ENCODE results near the gene GSAP. TPM values are rescaled to one million over a fixed set of nuclear protein-coding genes. Genes with fewer than 3 reads are reported as not detected.
"Not testable (repeated sequence)": the region's sequence is repeated elsewhere in the genome, so short reads cannot be mapped to it uniquely, and the experiment has no call there.

Gene GSAP
- total RNA-seq, 1 donor from 2014 or later, result 2.1 TPM

GRCh38 chr7:77455321-77455720 lies 39.2 kb upstream of the GSAP start:
- no peak overlapping the region for H3K4me3 Mint-ChIP-seq
- no peak for TF ChIP-seq CTCF (conservative IDR thresholded peaks at IDR 0.05)
- H3K36me3 Mint-ChIP-seq (ENCODE audit: low read depth), result no peaks in the 10 kb centered on the region
- H3K9me3 Mint-ChIP-seq, result no peaks in the 10 kb centered on the region
- H3K27me3 Mint-ChIP-seq (ENCODE audit: low read depth), result no peaks in the 10 kb centered on the region
- no peak for DNase-seq (ENCODE audit: low read depth, low spot score)
- H3K27ac Mint-ChIP-seq (ENCODE audit: unreplicated experiment), result no peak overlapping the region
- H3K4me1 Mint-ChIP-seq, result peaks cover 13% of the 10 kb centered on the region

- Mint-ChIP-seq H3K27ac (ENCODE audit: unreplicated experiment) (no peak overlapping the region), H3K4me1 (peaks cover 17% of the 10 kb centered on the region), H3K4me3 (no peak overlapping the region), H3K9me3 (no peaks in the 10 kb centered on the region), H3K36me3 (ENCODE audit: low read depth) (no peaks in the 10 kb centered on the region), H3K27me3 (ENCODE audit: low read depth) (no peaks in the 10 kb centered on the region)
- DNase-seq (ENCODE audit: low read depth, low spot score), result no peak
- TF ChIP-seq CTCF (conservative IDR thresholded peaks at IDR 0.05), result no peak
Measured at GRCh38 chr7:77454802-77455201, 38.7 kb upstream of the GSAP start.

GRCh38 chr7:77453531-77453930 lies 37.4 kb upstream of the GSAP start:
- DNase-seq (ENCODE audit: low read depth, low spot score), result no peak
- peaks cover 17% of the 10 kb centered on the region for H3K4me1 Mint-ChIP-seq
- no peak overlapping the region for H3K4me3 Mint-ChIP-seq
- no peaks in the 10 kb centered on the region for H3K27me3 Mint-ChIP-seq (ENCODE audit: low read depth)
- H3K9me3 Mint-ChIP-seq, result no peaks in the 10 kb centered on the region
- H3K36me3 Mint-ChIP-seq (ENCODE audit: low read depth), result no peaks in the 10 kb centered on the region
- TF ChIP-seq CTCF (conservative IDR thresholded peaks at IDR 0.05), result no peak
- H3K27ac Mint-ChIP-seq (ENCODE audit: unreplicated experiment), result no peak overlapping the region

- H3K4me3 Mint-ChIP-seq, result not testable (repeated sequence)
Measured at GRCh38 chr7:77451950-77452349, 35.8 kb upstream of the GSAP start.

GRCh38 chr7:77450613-77451012 lies 34.5 kb upstream of the GSAP start:
- TF ChIP-seq CTCF (conservative IDR thresholded peaks at IDR 0.05), result no peak
- Mint-ChIP-seq H3K27me3 (ENCODE audit: low read depth) (no peaks in the 10 kb centered on the region), H3K4me1 (peaks cover 12% of the 10 kb centered on the region), H3K4me3 (no peak overlapping the region), H3K27ac (ENCODE audit: unreplicated experiment) (no peak overlapping the region), H3K9me3 (no peaks in the 10 kb centered on the region), H3K36me3 (ENCODE audit: low read depth) (no peaks in the 10 kb centered on the region)
- DNase-seq (ENCODE audit: low read depth, low spot score), result no peak

More at GRCh38 chr7:77451950-77452349, 35.8 kb upstream of the GSAP start:
- H3K36me3 Mint-ChIP-seq (ENCODE audit: low read depth); H3K27me3 Mint-ChIP-seq (ENCODE audit: low read depth); H3K27ac Mint-ChIP-seq (ENCODE audit: unreplicated experiment); H3K9me3 Mint-ChIP-seq; DNase-seq (ENCODE audit: low read depth, low spot score): not testable (repeated sequence)
- H3K4me1 Mint-ChIP-seq, result peaks cover 12% of the 10 kb centered on the region

- H3K27ac Mint-ChIP-seq (ENCODE audit: unreplicated experiment), result no peak overlapping the region
- H3K9me3 Mint-ChIP-seq, result no peaks in the 10 kb centered on the region
- no peaks in the 10 kb centered on the region for H3K27me3 Mint-ChIP-seq (ENCODE audit: low read depth)
- peaks cover 12% of the 10 kb centered on the region for H3K4me1 Mint-ChIP-seq
- H3K36me3 Mint-ChIP-seq (ENCODE audit: low read depth), result no peaks in the 10 kb centered on the region
- H3K4me3 Mint-ChIP-seq, result no peak overlapping the region
- TF ChIP-seq CTCF (conservative IDR thresholded peaks at IDR 0.05), result no peak
- DNase-seq (ENCODE audit: low read depth, low spot score), result no peak
Measured at GRCh38 chr7:77450054-77450453, 33.9 kb upstream of the GSAP start.

Data from neural crest cell (in vitro differentiated cells).